Adrenal gland (tissue), 12 donors: ENCODE data around the gene RAMP1. TPM values are rescaled to one million over a fixed set of nuclear protein-coding genes. Genes with fewer than 3 reads are reported as not detected.

Experiments used
- DNase-seq, 7 donors: peaks; one replicate each; pipeline ENCODE4 v3.0.0-alpha.2; 2019 to 2020
- H3K27ac ChIP-seq, 5 donors: fragments of 200-600 bp; sonication (generic) in 4 of 5; 1 replicate in 3 of 5; 2 replicates in 2 of 5; pipeline versions ENCODE4 v1.5.1 to v1.8.0; 2016 to 2020; ENCODE audit warnings: mild to moderate bottlenecking in 1 of 5
- H3K27me3 ChIP-seq: fragments of 200-600 bp; 2 replicates; pipeline ENCODE4 v1.8.0; 2021
- H3K36me3 ChIP-seq, 2 donors: fragments of 200-600 bp; replicated peaks in 1 of 2; 1 replicate in 1 of 2; 2 replicates in 1 of 2; pipeline versions ENCODE4 v1.5.1 to v1.8.0; 2018 to 2022
- H3K4me1 ChIP-seq, 2 donors: fragments of 200-600 bp; replicated peaks in 1 of 2; 1 replicate in 1 of 2; 2 replicates in 1 of 2; pipeline versions ENCODE4 v1.5.1 to v1.8.0; 2018 to 2021
- H3K4me3 ChIP-seq, 4 donors: fragments of 200-600 bp; sonication (generic) in 3 of 4; one replicate each; pipeline ENCODE4 v1.5.1; 2016 to 2018
- H3K9me3 ChIP-seq, 3 donors: fragments of 200-600 bp; sonication (generic) in 1 of 3; replicated peaks in 1 of 3; 1 replicate in 2 of 3; 2 replicates in 1 of 3; pipeline versions ENCODE4 v1.5.1 to v1.8.0; 2016 to 2021
- CTCF ChIP-seq, 6 experiments: fragments of 450-650 bp in 4 of 6; fragments of 200-600 bp in 2 of 6; sonication (generic) in 1 of 6; IDR thresholded peaks; 1 replicate in 5 of 6; 2 replicates in 1 of 6; pipeline versions ENCODE4 v1.5.1 to v1.8.0; 2016 to 2021; ENCODE audit warnings: antibody characterized with exemption in 6 of 6, mild to moderate bottlenecking in 2 of 6, moderate library complexity in 1 of 6
- POLR2A ChIP-seq, 2 donors: fragments of 450-650 bp; IDR thresholded peaks; one replicate each; pipeline ENCODE4 v1.6.1; 2017; ENCODE audit warnings: antibody characterized with exemption in 2 of 2, mild to moderate bottlenecking in 2 of 2, moderate library complexity in 1 of 2
- WGBS, 4 donors: extraction: QIAGEN DNeasy Blood & Tissue Kit in 2 of 4; methylation state at CpG; one replicate each; pipeline versions ENCODE4 v1.1.5 to v1.1.7; 2013 to 2017; 5-methylcytosine and 5-hydroxymethylcytosine counted together
- intact Hi-C, 2 donors: fragments of 100-400 bp; cut with DNase I; formaldehyde crosslinking; loops; one replicate each; pipeline versions ENCODE4 v1.14.1 to v1.15.0; 2022 to 2023
- polyA plus RNA-seq, 3 donors: library from polyadenylated mRNA; stranded (reverse); fragments of 200-250 nt in 2 of 3; fragments of 350-450 nt in 1 of 3; fragmentation: Illumina TruSeq in 1 of 3; extraction: RNeasy Lipid Tissue Mini Kit (QIAGEN cat#74804) in 1 of 3; gene quantifications; one replicate each; pipeline ENCODE4 v1.2.3, GENCODE V29; 2013 to 2014
- total RNA-seq, 9 donors: library from RNA; depleted of rRNA in 4 of 9; stranded (reverse); fragments of >200 nt in 4 of 9; fragments of 120-200 nt in 1 of 9; fragmentation: NEBNext Ultra II Directional in 1 of 9; extraction: Animal tissue kit (Norgen Biotek cat#: 25700) in 1 of 9; gene quantifications; one replicate each; pipeline versions ENCODE4 v1.1.0 to v1.2.4, GENCODE V29; 2013 to 2023
- donor health status: healthy with polysubstance abuse.
- donor health status: Bipolar disorder and iron deficiency.
- donor health status: DM: yes; HTN: yes; CAD: no.
- donor health status: DM: no; HTN: no; CAD: no.
- donor health status: DM: no; HTN: no; CAD: no.
- donor health status: DM: yes; HTN: yes; CAD: no.

RAMP1 gene
- total and polyA plus RNA-seq, 12 donors = 2.4 to 72.6 (median 17.2) TPM

- Histone ChIP-seq H3K36me3 (no peaks in the 10 kb centered on the region), H3K27ac (no peak overlapping the region), H3K4me3 (no peak overlapping the region), H3K9me3 (no peaks in the 10 kb centered on the region), H3K27me3 (no peaks in the 10 kb centered on the region), H3K4me1 (peaks cover 0 to 6% of the 10 kb centered on the region in 2 donors)
- WGBS, 4 donors = 92 to 95% (median 95%) methylated on average over 12 of the region's 12 CpGs
- TF ChIP-seq POLR2A (IDR thresholded peaks at IDR 0.05) (no peak), CTCF (IDR thresholded peaks at IDR 0.05) (no peak)
- intact Hi-C loops = no loop called here
- no peak for DNase-seq
Measured at GRCh38 chr2:237879991-237880560, 20.7 kb downstream of the RAMP1 start.

- no peak for DNase-seq
- H3K27me3 ChIP-seq = no peaks in the 10 kb centered on the region
- intact Hi-C loops = no loop called here
- peaks cover 0 to 17% of the 10 kb centered on the region in 2 donors for H3K4me1 ChIP-seq
- TF ChIP-seq POLR2A (IDR thresholded peaks at IDR 0.05) = no peak
- TF ChIP-seq CTCF (IDR thresholded peaks at IDR 0.05) = no peak
- H3K27ac ChIP-seq = peak overlapping the region in 1 of 5 donors; percentile 82
- no peaks in the 10 kb centered on the region for H3K36me3 ChIP-seq
- WGBS, 4 donors = 88 to 98% (median 93%) methylated on average over 12 to 20 of the region's 20 CpGs
- H3K4me3 ChIP-seq = no peak overlapping the region
- H3K9me3 ChIP-seq = no peaks in the 10 kb centered on the region
Measured at GRCh38 chr2:237882510-237883481, 23.4 kb downstream of the RAMP1 start.

- no peak overlapping the region for H3K4me3 ChIP-seq
- TF ChIP-seq POLR2A (IDR thresholded peaks at IDR 0.05) (no peak), CTCF (IDR thresholded peaks at IDR 0.05) (no peak)
- H3K27ac ChIP-seq = peak overlapping the region in 1 of 5 donors; percentile 82
- peaks cover 5 to 27% of the 10 kb centered on the region in 2 donors for H3K4me1 ChIP-seq
- 88 to 94% (median 89%) methylated on average over 10 of the region's 10 CpGs for WGBS, 4 donors
- no peaks in the 10 kb centered on the region for H3K9me3 ChIP-seq
- intact Hi-C loops = no loop called here
- DNase-seq = peak in 1 of 7 donors; percentile 85
- H3K36me3 ChIP-seq = no peaks in the 10 kb centered on the region
- H3K27me3 ChIP-seq = no peaks in the 10 kb centered on the region
Measured at GRCh38 chr2:237883951-237884446, 24.6 kb downstream of the RAMP1 start.

GRCh38 chr2:237884681-237885080 lies 25.3 kb downstream of the RAMP1 start:
- no peak for TF ChIP-seq POLR2A (IDR thresholded peaks at IDR 0.05)
- intact Hi-C loops = no loop called here
- Histone ChIP-seq H3K9me3 (no peaks in the 10 kb centered on the region), H3K27ac (peak overlapping the region in 2 of 5 donors; percentile 29 to 82), H3K27me3 (no peaks in the 10 kb centered on the region), H3K4me3 (no peak overlapping the region), H3K36me3 (no peaks in the 10 kb centered on the region), H3K4me1 (peaks cover 7 to 27% of the 10 kb centered on the region in 2 donors)
- no peak for DNase-seq
- whole genome bisulfite sequencing, 4 donors = 81 to 86% (median 83%) methylated on average over 9 to 13 of the region's 13 CpGs
